Thyroid gland (tissue), 4 donors: ENCODE measurements around the gene LCAT.

ENCODE experiments used
- CTCF ChIP-seq, 6 experiments: fragments of 200-600 bp in 3 of 6; fragments of 450-650 bp in 3 of 6; sonication (generic) in 3 of 6; IDR thresholded peaks; one replicate each; pipeline ENCODE4 v1.5.1; 2016 to 2019; ENCODE audit warnings: antibody characterized with exemption in 6 of 6, mild to moderate bottlenecking in 2 of 6, inconsistent platforms in 1 of 6, moderate library complexity in 1 of 6
- POLR2A ChIP-seq, 2 donors: fragments of 450-650 bp; IDR thresholded peaks; one replicate each; pipeline ENCODE4 v1.6.1; 2017; ENCODE audit warnings: antibody characterized with exemption in 2 of 2, mild to moderate bottlenecking in 2 of 2, moderate library complexity in 1 of 2

GRCh38 chr16:67933805-67934204 lies 10.1 kb downstream of the LCAT start:
- no peak for TF ChIP-seq CTCF (IDR thresholded peaks at IDR 0.05)
- TF ChIP-seq POLR2A (IDR thresholded peaks at IDR 0.05), result no peak
